Uterus (tissue), 2 donors: ENCODE data around the gene PURB.
"Not testable (repeated sequence)": the region's sequence is repeated elsewhere in the genome, so short reads cannot be mapped to it uniquely, and the experiment has no call there.

Source experiments
- CTCF ChIP-seq, 4 experiments: fragments of 200-600 bp in 2 of 4; fragments of 450-650 bp in 2 of 4; sonication (generic) in 2 of 4; IDR thresholded peaks; one replicate each; pipeline ENCODE4 v1.5.1; 2016 to 2019; ENCODE audit warnings: antibody characterized with exemption in 4 of 4, mild to moderate bottlenecking in 2 of 4, moderate library complexity in 1 of 4
- POLR2A ChIP-seq, 2 donors: fragments of 450-650 bp; IDR thresholded peaks; one replicate each; pipeline ENCODE4 v1.6.1; 2016; ENCODE audit warnings: antibody characterized with exemption in 2 of 2, mild to moderate bottlenecking in 1 of 2, moderate library complexity in 1 of 2

GRCh38 chr7:44871918-44872317 lies 13.4 kb downstream of the PURB start:
- TF ChIP-seq POLR2A, CTCF (IDR thresholded peaks at IDR 0.05): not testable (repeated sequence)
